Measurements from ENCODE around the gene SRPK2.

Gene SRPK2

DNA sequence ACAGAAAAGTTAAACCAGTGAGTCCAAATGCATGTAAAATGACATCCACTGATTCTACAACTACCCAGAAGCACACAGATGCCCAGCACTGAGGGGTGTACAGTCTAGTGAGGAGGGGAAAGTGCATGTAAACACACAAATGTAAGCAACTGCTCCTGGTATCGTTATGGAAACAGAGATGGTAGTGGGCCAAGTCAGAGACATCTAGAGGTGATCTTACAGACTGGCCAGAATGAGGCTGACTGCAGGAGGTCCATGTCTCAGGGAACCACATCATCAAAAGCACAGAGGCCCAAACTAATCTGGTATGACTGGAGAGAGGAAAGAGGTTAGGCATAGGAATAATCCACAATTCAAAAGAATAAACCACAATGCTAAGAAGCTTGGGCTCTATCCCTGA lies 176.5 kb downstream of the SRPK2 start:
- no peak for DNase-seq (ENCODE audit: extremely low read depth, low read depth)
- TF ChIP-seq, protein P1, sequence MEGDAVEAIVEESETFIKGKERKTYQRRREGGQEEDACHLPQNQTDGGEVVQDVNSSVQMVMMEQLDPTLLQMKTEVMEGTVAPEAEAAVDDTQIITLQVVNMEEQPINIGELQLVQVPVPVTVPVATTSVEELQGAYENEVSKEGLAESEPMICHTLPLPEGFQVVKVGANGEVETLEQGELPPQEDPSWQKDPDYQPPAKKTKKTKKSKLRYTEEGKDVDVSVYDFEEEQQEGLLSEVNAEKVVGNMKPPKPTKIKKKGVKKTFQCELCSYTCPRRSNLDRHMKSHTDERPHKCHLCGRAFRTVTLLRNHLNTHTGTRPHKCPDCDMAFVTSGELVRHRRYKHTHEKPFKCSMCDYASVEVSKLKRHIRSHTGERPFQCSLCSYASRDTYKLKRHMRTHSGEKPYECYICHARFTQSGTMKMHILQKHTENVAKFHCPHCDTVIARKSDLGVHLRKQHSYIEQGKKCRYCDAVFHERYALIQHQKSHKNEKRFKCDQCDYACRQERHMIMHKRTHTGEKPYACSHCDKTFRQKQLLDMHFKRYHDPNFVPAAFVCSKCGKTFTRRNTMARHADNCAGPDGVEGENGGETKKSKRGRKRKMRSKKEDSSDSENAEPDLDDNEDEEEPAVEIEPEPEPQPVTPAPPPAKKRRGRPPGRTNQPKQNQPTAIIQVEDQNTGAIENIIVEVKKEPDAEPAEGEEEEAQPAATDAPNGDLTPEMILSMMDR (IDR thresholded peaks at IDR 0.05; ENCODE audit: low read depth, low read length, missing control alignments), result no peak
- H3K4me3 ChIP-seq (replicated peaks; ENCODE audit: low read depth, low read length), result no peak overlapping the region

DNA sequence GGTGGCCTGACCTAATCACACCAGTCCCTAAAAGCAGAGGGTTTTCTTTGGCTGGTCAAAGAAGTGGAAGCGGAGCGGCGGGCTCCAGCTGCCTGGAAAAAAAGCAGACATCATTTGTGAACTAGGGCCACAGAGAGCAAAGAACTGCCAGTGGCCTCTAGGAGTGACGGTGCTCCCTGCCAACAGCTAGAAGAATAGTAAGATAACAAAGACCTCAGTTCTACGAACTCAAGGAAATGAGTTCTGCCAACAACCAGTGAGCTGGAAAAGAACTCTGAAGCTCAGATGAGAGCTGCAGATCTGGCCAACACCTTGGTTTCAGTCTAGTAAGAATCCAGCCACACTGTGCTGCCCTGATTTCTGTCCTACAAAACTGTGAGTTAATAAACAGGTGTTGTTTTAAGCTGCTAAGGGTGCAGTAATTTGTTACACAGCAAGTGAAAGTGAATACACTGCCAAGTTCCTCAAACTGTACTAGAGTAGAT lies 178.0 kb downstream of the SRPK2 start:
- TF ChIP-seq, protein P1 (IDR thresholded peaks at IDR 0.05; ENCODE audit: low read depth, low read length, missing control alignments), result no peak
- no peak overlapping the region for H3K4me3 ChIP-seq (replicated peaks; ENCODE audit: low read depth, low read length)
- no peak for DNase-seq (ENCODE audit: extremely low read depth, low read depth)

DNA sequence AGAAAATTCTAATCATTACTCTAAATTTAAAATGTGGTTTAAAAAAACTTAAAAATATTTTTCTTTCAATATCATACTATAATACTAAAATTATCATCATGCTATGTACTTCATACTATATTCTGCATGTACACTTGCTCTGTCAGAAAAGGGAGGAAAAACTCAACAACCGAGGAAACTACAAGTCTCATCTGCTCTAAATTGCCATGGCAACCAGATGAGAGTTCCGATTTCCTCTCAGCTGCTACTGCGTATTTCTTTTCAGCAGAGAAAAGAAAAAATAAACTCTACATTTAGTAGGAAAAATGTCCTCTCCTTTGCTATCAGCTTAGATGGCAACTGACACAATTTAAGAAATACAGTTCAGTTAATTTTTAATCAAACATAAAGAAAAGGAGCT lies 178.9 kb downstream of the SRPK2 start:
- no peak for DNase-seq (ENCODE audit: extremely low read depth, low read depth)
- TF ChIP-seq, protein P1 (IDR thresholded peaks at IDR 0.05; ENCODE audit: low read depth, low read length, missing control alignments), result no peak
- no peak overlapping the region for H3K4me3 ChIP-seq (replicated peaks; ENCODE audit: low read depth, low read length)

DNA sequence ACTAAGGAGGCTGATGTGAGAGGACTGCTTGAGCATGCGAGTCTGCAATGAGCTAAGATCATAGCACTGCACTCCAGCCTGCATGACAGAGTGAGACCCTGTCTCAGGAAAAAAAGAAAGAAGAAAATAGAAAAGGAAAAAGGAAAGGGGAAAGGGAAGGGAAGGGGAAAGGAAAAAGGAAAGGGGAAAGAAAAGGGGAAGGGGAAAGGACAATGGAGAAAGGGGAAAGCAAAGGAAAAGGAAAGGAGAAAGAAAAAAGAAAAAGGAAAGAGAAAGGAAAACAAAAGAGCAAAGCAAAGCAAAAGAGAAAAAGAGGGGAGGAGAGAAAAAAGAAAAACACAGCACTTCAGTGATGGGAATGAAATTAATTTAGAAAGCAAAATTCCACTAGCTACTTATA lies 179.3 kb downstream of the SRPK2 start:
- TF ChIP-seq, protein P1 (IDR thresholded peaks at IDR 0.05; ENCODE audit: low read depth, low read length, missing control alignments), result no peak
- no peak for DNase-seq (ENCODE audit: extremely low read depth, low read depth)
- H3K4me3 ChIP-seq (replicated peaks; ENCODE audit: low read depth, low read length), result no peak overlapping the region

DNA sequence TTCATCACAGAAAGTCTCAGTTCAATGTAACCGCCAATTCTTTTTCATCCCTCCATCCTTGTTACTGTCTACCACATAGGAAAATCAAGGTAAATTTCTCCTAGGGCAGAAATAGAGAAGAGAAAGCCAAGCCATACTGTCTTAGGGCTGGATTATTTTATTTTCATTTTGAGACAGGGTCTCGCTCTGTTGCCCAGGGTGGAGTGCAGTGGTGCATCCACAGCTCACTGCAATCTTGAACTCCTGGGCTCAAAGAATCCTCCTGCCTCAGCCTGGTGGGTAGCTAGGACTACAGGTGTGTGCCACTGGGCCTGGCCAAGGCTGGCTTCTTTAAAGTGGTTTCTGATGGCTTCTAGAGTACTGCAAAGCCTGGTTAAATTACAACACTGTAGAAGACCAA lies 181.7 kb downstream of the SRPK2 start:
- TF ChIP-seq, protein P1 (IDR thresholded peaks at IDR 0.05; ENCODE audit: low read depth, low read length, missing control alignments), result no peak
- no peak overlapping the region for H3K4me3 ChIP-seq (replicated peaks; ENCODE audit: low read depth, low read length)
- no peak for DNase-seq (ENCODE audit: extremely low read depth, low read depth)

DNA sequence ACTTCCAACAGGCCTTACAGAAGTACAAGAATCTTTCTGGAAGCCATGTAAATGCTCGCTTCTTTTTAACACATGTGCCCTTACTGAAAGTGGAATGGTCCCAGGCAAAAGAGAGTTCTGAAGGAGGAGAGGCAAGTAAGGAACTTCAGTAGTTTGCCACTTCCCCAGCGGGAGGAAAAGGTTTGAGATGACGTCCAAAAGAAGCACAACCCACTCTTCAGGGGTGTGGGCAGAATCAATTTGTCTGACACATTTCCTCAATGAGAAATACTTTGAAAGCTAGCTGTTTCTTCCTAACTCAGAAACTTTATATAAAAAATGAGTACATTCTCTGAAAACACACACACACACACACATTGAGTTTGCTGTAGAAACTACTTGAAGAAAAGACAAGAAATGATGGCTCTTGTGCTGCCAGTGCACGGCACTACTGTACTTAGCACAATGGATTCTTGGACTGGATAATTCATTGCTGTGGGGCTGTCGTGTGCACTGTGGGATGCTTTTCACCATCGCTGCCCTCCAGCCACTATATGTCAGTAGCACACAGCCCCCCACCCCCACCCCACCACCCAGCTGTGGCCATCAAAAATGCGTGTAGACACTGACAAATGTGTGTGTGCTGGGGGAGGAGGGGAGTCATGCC lies 183.0 kb downstream of the SRPK2 start:
- TF ChIP-seq, protein P1 (IDR thresholded peaks at IDR 0.05; ENCODE audit: low read depth, low read length, missing control alignments), result no peak
- no peak for DNase-seq (ENCODE audit: extremely low read depth, low read depth)
- H3K4me3 ChIP-seq (replicated peaks; ENCODE audit: low read depth, low read length), result no peak overlapping the region

DNA sequence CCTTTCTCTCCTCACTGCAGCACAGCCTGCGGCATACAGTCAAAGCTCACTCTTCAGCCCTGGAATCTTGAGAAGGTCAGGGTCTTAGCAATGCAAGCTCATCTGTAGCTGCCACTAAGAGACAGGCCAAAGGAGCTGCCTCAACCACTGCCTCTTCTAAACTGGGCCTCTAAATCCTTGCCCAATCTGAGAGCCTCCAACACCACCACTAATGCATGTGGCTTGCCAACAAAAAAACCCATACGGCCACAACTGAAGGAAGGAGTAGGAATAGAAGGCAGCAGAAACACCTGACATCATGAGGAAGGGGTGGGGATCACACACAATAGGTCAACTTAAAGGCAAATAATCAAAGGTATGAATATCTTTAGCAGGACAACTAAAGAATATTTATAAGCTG lies 183.8 kb downstream of the SRPK2 start:
- TF ChIP-seq, protein P1 (IDR thresholded peaks at IDR 0.05; ENCODE audit: low read depth, low read length, missing control alignments), result no peak
- no peak for DNase-seq (ENCODE audit: extremely low read depth, low read depth)
- H3K4me3 ChIP-seq (replicated peaks; ENCODE audit: low read depth, low read length), result no peak overlapping the region

Data from HFF-Myc (cell line).